H1 (cell line): ENCODE results near the gene CORO2B. TPM values are rescaled to one million over a fixed set of nuclear protein-coding genes. Genes with fewer than 3 reads are reported as not detected.

ENCODE experiments used
- CTCF ChIA-PET: fragments of 300-600 bp; sonication (Branson Sonifier 250); formaldehyde crosslinking; loops from one replicate; lab custom pipeline; 2021; ENCODE audit not compliant: partially characterized antibody; lab: Charles Lee
- POLR2A ChIA-PET: fragments of 300-600 bp; sonication (Branson Sonifier 250); formaldehyde crosslinking; loops from one replicate; lab custom pipeline; 2021; ENCODE audit warnings: inconsistent platforms; ENCODE audit not compliant: partially characterized antibody; lab: Charles Lee
- DNase-seq, 2 experiments: peaks; one replicate each; pipeline versions ENCODE4 v3.0.0 to v3.0.0-alpha.2; 2010 to 2022; ENCODE audit warnings: low spot score in 2 of 2, low read depth in 1 of 2, mixed read lengths in 1 of 2
- FAIRE-seq: peaks from 2 replicates; lab custom pipeline; 2011; peaks lifted over from hg19 to GRCh38; lab: Jason Lieb, UNC
- H2AFZ ChIP-seq: 2 replicates; pipeline ENCODE4 v1.8.1; 2012; ENCODE audit warnings: low read length, inconsistent platforms
- H2AK5ac ChIP-seq: 2 replicates; pipeline ENCODE4 v1.6.1; 2013; ENCODE audit warnings: low read depth, low read length
- H2BK120ac ChIP-seq: replicated peaks from 2 replicates; pipeline ENCODE3; 2013; ENCODE audit warnings: low read depth, low read length, inconsistent platforms
- H2BK12ac ChIP-seq: 2 replicates; pipeline ENCODE4 v1.6.1; 2013; ENCODE audit warnings: low read depth, low read length
- H2BK15ac ChIP-seq: 2 replicates; pipeline ENCODE4 v1.6.1; 2013; ENCODE audit warnings: low read length
- H2BK20ac ChIP-seq: 2 replicates; pipeline ENCODE4 v1.6.1; 2013; ENCODE audit warnings: low read length
- H2BK5ac ChIP-seq: 2 replicates; pipeline ENCODE4 v1.6.1; 2013; ENCODE audit warnings: low read depth, low read length
- H3K14ac ChIP-seq: 2 replicates; pipeline ENCODE4 v1.6.1; 2013; ENCODE audit warnings: inconsistent platforms; ENCODE audit not compliant: insufficient read length
- H3K18ac ChIP-seq: 2 replicates; pipeline ENCODE4 v1.6.1; 2013; ENCODE audit warnings: low read length; ENCODE audit errors: extremely low read depth
- H3K23ac ChIP-seq: 2 replicates; pipeline ENCODE4 v1.6.1; 2013; ENCODE audit warnings: inconsistent platforms; ENCODE audit not compliant: insufficient read length
- H3K23me2 ChIP-seq: 2 replicates; pipeline ENCODE4 v1.6.1; 2013; ENCODE audit warnings: low read depth, low read length
- H3K27ac ChIP-seq: 2 replicates; pipeline ENCODE4 v1.6.1; 2011; ENCODE audit warnings: low read depth, low read length, inconsistent platforms
- H3K27me3 ChIP-seq, 4 experiments: replicated peaks in 1 of 4; 1 replicate in 1 of 4; 2 replicates in 3 of 4; pipeline versions ENCODE4 v1.6.1 to v1.8.1; 2011 to 2013; ENCODE audit warnings: low read length in 3 of 4, mild to moderate bottlenecking in 3 of 4, inconsistent platforms in 2 of 4, mixed read lengths in 2 of 4, moderate library complexity in 1 of 4; ENCODE audit not compliant: control insufficient read depth in 3 of 4, insufficient read depth in 3 of 4; ENCODE audit errors: extremely low read depth in 1 of 4
- H3K36me3 ChIP-seq, 4 experiments: 2 replicates each; pipeline versions ENCODE4 v1.6.1 to v1.8.1; 2011 to 2013; ENCODE audit warnings: mild to moderate bottlenecking in 4 of 4, low read length in 3 of 4, moderate library complexity in 2 of 4, control low read depth in 1 of 4, inconsistent platforms in 1 of 4; ENCODE audit not compliant: insufficient read depth in 4 of 4, control insufficient read depth in 2 of 4
- H3K4ac ChIP-seq: replicated peaks from 2 replicates; pipeline ENCODE3; 2013; ENCODE audit warnings: low read length, low read depth, mixed read lengths, inconsistent platforms; ENCODE audit not compliant: insufficient read length
- H3K4me1 ChIP-seq, 4 experiments: replicated peaks in 1 of 4; 1 replicate in 1 of 4; 2 replicates in 3 of 4; pipeline versions ENCODE4 v1.6.1 to v1.8.1; 2011 to 2013; ENCODE audit warnings: low read length in 3 of 4, inconsistent platforms in 2 of 4, mixed read lengths in 1 of 4; ENCODE audit not compliant: insufficient read depth in 4 of 4, control insufficient read depth in 3 of 4
- H3K4me2 ChIP-seq, 2 experiments: 2 replicates each; pipeline versions ENCODE4 v1.6.1 to v1.8.1; 2011 to 2013; ENCODE audit warnings: low read depth in 2 of 2, low read length in 2 of 2, control low read depth in 1 of 2, inconsistent platforms in 1 of 2, mild to moderate bottlenecking in 1 of 2; ENCODE audit not compliant: insufficient read depth in 1 of 2
- H3K4me3 ChIP-seq, 4 experiments: fragments of 200-600, 300-600 bp in 1 of 4; sonication (generic), shearing (Covaris generic), sonication (Bioruptor Twin) in 1 of 4; 2 replicates each; pipeline versions ENCODE4 v1.5.1 to v1.8.1; 2011 to 2016; ENCODE audit warnings: low read length in 4 of 4, low read depth in 3 of 4, control low read depth in 2 of 4, inconsistent platforms in 2 of 4, mild to moderate bottlenecking in 2 of 4, mixed read lengths in 1 of 4, moderate library complexity in 1 of 4; ENCODE audit not compliant: insufficient read depth in 2 of 4; ENCODE audit errors: extremely low read depth in 1 of 4
- H3K56ac ChIP-seq: replicated peaks from 2 replicates; pipeline ENCODE3; 2013; ENCODE audit warnings: low read depth, mild to moderate bottlenecking, mixed read lengths, low read length, inconsistent platforms; ENCODE audit not compliant: insufficient read length
- H3K79me1 ChIP-seq: 2 replicates; pipeline ENCODE4 v1.6.1; 2013; ENCODE audit warnings: low read depth, low read length, control low read depth
- H3K79me2 ChIP-seq, 2 experiments: 2 replicates each; pipeline versions ENCODE4 v1.6.1 to v1.8.1; 2012 to 2013; ENCODE audit warnings: low read length in 2 of 2, mild to moderate bottlenecking in 2 of 2, inconsistent platforms in 1 of 2; ENCODE audit not compliant: insufficient read depth in 2 of 2, control insufficient read depth in 1 of 2
- H3K9ac ChIP-seq, 4 experiments: replicated peaks in 1 of 4; 1 replicate in 1 of 4; 2 replicates in 3 of 4; pipeline versions ENCODE4 v1.6.1 to v1.8.1; 2011 to 2013; ENCODE audit warnings: low read depth in 3 of 4, low read length in 3 of 4, control low read depth in 2 of 4, mild to moderate bottlenecking in 2 of 4, moderate library complexity in 2 of 4, inconsistent platforms in 1 of 4; ENCODE audit errors: extremely low read depth in 1 of 4
- H3K9me3 ChIP-seq, 2 experiments: 2 replicates each; pipeline versions ENCODE4 v1.6.1 to v1.8.1; 2012 to 2013; ENCODE audit warnings: mild to moderate bottlenecking in 2 of 2, moderate library complexity in 2 of 2, control low read depth in 1 of 2, inconsistent platforms in 1 of 2, low read depth in 1 of 2, low read length in 1 of 2, mixed read lengths in 1 of 2; ENCODE audit not compliant: insufficient read depth in 2 of 2
- H4K20me1 ChIP-seq, 2 experiments: replicated peaks in 1 of 2; 2 replicates each; pipeline versions ENCODE3 to v1.8.1; 2011 to 2013; ENCODE audit warnings: inconsistent platforms in 2 of 2, low read length in 2 of 2, mild to moderate bottlenecking in 1 of 2; ENCODE audit not compliant: insufficient read depth in 2 of 2, control insufficient read depth in 1 of 2
- H4K5ac ChIP-seq: 2 replicates; pipeline ENCODE4 v1.6.1; 2013; ENCODE audit warnings: low read length, low read depth, mixed read lengths, inconsistent platforms; ENCODE audit not compliant: insufficient read length
- H4K8ac ChIP-seq: 2 replicates; pipeline ENCODE4 v1.8.0; 2013; ENCODE audit warnings: mild to moderate bottlenecking, moderate library complexity, low read length, inconsistent platforms; ENCODE audit not compliant: insufficient read depth; ENCODE audit errors: extremely low read depth
- H4K91ac ChIP-seq: replicated peaks from 2 replicates; pipeline ENCODE3; 2013; ENCODE audit warnings: low read length, mixed read lengths, inconsistent platforms; ENCODE audit not compliant: insufficient read length
- JUN ChIP-seq: IDR thresholded peaks from 2 replicates; pipeline ENCODE4 v1.6.1; 2011; ENCODE audit warnings: low read depth, mild to moderate bottlenecking, improper control_type of control experiment, low read length
- TAF1 ChIP-seq: IDR thresholded peaks from 2 replicates; pipeline ENCODE4 v1.6.1; 2011; ENCODE audit warnings: mild to moderate bottlenecking, low read depth, low read length
- WGBS, 2 experiments: shearing (Covaris generic) in 1 of 2; methylation state at CpG; one replicate each; pipeline versions ENCODE4 v1.1.6 to v1.1.7; 2013 to 2015; ENCODE audit warnings: low lambda C conversion rate in 2 of 2, mixed read lengths in 2 of 2, inconsistent platforms in 1 of 2, low coverage in 1 of 2, missing lambda C conversion rate in 1 of 2; ENCODE audit not compliant: insufficient replicate concordance in 2 of 2, insufficient coverage in 1 of 2, insufficient read length in 1 of 2; ENCODE audit errors: extremely low coverage in 1 of 2, missing lambda C conversion rate in 1 of 2; 5-methylcytosine and 5-hydroxymethylcytosine counted together
- polyA plus RNA-seq, 7 experiments: library from polyadenylated mRNA; depleted of rRNA in 3 of 7; stranded (reverse) in 5 of 7; unstranded in 2 of 7; fragments of >200 nt in 5 of 7; fragments of 200-250 nt in 2 of 7; gene quantifications; 1 replicate in 5 of 7; 2 replicates in 1 of 7; 4 replicates in 1 of 7; pipeline versions ENCODE4 v1.2.1 to v1.2.3, GENCODE V29; 2011 to 2013; ENCODE audit warnings: missing spikeins in 2 of 7, mixed read lengths in 2 of 7
- total RNA-seq: library from RNA; stranded (reverse); fragmentation: NEBNext Ultra II Directional; extraction: Animal tissue kit (Norgen Biotek cat#: 25700); gene quantifications from 2 replicates; pipeline ENCODE4 v1.2.1, GENCODE V29; 2021

CORO2B gene
- total and polyA plus RNA-seq, 2 of the 8 experiments (the other 6 are each of a cell fraction or from before 2014, with no cell fraction given): 3.4 to 6.7 TPM

DNA sequence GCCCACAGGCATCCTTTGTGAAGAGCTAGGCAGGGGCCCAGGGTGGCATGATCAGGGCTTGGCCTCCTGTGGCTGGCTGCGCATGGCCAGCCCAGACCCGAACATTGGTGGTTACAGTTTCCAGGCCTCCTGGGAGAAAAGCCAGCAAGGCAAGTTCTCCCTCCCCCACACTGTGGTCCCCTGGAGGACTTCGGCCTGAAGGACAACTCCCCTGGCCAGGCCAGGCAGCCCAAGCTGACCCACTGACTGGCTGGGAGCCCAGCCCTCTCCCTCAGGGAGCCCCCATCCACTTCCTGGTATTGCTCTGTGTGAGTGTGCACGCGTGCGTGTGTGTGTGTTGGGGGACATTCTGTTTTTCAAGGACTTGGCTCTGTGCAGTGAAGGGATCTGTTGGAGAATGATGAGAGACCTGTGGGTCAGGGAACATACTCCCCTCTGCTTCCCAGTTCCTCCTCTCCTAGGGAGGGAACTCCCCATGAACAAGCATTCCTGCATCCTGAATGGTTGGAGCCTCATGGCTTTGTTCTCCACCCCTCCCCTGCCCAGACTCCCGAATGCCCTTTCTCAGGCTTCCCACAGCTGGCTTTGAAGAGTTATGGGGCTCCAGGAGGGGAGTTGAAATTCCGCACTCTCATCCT lies 29.5 kb downstream of the CORO2B start:
- no peak overlapping the region for H3K9ac ChIP-seq
- no peak overlapping the region for H2BK120ac ChIP-seq
- H3K23ac ChIP-seq: no peak overlapping the region
- no peaks in the 10 kb centered on the region for H3K9me3 ChIP-seq
- H3K4me1 ChIP-seq: peaks cover 6 to 21% (median 11%) of the 10 kb centered on the region in 4 experiments; a peak in 6 of 7 replicates
- H3K18ac ChIP-seq: peak overlapping the region; percentile 76
- peak overlapping the region; percentile 91; the same call in 1 of the 2 replicates for H2BK12ac ChIP-seq
- no peak overlapping the region for H3K27ac ChIP-seq
- no peak for TF ChIP-seq TAF1
- TF ChIP-seq JUN: no peak
- TF ChIP-seq, all 59 proteins: peak for 0
- Histone ChIP-seq H3K56ac (no peak overlapping the region), H2AFZ (0 out of 2 replicates have a peak overlapping the region, but pooled peaks have one; percentile 59), H3K23me2 (no peaks in the 10 kb centered on the region; the same call in 1 of the 2 replicates), H4K5ac (no peak overlapping the region), H3K14ac (no peak overlapping the region), H3K79me2 (no peaks in the 10 kb centered on the region), H2BK15ac (peak overlapping the region; percentile 53; the same call in 1 of the 2 replicates), H4K8ac (no peak overlapping the region), H3K4me3 (no peak overlapping the region), H2BK20ac (no peak overlapping the region; the same call in 1 of the 2 replicates), H3K36me3 (no peaks in the 10 kb centered on the region), H3K79me1 (no peaks in the 10 kb centered on the region; the same call in 1 of the 2 replicates), H3K4me2 (peak overlapping the region; percentile 8 to 13; a peak in 2 of 4 replicates), H4K91ac (peak overlapping the region; percentile 32), H3K27me3 (no peaks in the 10 kb centered on the region; a peak in 2 of 7 replicates), H4K20me1 (no peaks in the 10 kb centered on the region), H2AK5ac (no peak overlapping the region), H3K4ac (no peak overlapping the region), H2BK5ac (no peak overlapping the region)
- CTCF ChIA-PET: interaction anchor here (0.7 to 1.9 kb wide), 4 partner anchors 14 to 49 kb away, joined by 3 to 10 read pairs (median 4); no protein-coding TSS in a partner anchor
- DNase-seq: no peak
- POLR2A ChIA-PET: interaction anchor here (1.7 kb wide), 1 partner anchor 13 kb away, joined by 3 read pairs; no protein-coding TSS in a partner anchor
- FAIRE-seq: no peak
- WGBS, 2 experiments: 78% methylated on average over 8 of the region's 8 CpGs; no CpG with 5 or more reads in 1 of the 2 experiments
